CD4-positive, alpha-beta T cell treated with Interleukin-10 for 1 hour (primary cell): Measurements from ENCODE around the gene FANCM.

Experiments used
- DNase-seq: peaks from one replicate; pipeline ENCODE4 v3.0.0-alpha.2; 2020

Gene FANCM

DNA sequence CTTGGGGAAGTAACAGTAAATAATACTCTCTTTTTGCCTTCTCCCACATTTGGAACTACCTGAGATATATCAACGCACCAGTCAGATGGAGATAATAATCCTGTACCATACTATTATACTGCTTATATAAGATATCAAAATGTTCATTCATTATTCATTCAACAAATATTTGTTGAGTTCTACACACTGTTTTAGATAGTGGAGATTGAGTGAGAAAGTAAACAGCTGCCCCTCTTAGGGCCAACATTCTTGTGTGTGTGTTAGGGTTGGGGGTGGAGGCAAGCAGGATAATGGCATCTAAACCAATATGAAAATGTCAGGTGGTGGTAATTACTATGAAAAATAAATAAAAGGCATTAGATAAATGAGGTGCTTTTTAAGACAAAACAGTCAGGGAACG is 103.3 kb downstream of the FANCM start:
- no peak for DNase-seq

DNA sequence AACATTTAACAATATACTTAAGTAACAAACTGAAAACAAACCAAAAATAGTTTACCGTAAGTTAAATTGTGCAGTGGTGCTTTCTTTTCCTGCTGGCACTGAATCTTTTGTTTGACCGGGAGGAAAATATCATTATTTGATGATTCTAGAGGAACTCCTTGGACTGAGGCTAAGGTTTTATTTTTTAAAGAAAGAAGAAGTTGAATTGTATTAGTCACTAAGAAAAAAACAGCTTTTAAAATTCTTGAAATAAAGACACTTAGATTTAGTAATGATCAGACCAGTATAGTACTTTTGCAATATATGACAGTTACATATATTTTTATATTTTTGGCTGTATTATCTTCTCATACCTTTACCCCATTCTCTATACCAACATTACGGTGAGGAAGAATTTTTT is 107.0 kb downstream of the FANCM start:
- DNase-seq = no peak

DNA sequence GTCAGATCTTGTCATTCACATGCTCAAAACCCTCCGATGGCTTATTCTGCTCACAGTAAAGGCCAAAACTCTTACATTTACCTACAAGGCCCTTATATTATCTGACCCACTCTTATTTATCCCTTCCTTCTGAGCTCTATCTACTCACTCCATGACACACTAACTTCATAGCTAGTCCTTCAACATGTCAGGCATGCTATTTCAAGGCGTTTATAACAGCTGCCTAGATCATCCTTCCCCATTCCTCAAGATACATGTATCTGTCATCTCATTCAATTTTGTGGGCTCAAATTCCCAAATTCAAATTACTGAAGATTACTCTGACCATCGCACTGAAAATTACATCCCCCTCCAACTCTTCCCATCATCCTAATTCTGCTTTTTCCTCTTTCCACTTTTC is 110.4 kb downstream of the FANCM start:
- DNase-seq = no peak

- no peak for DNase-seq
These were observed 111.0 kb downstream of the FANCM start for GRCh38 chr14:45246691-45247090.

- DNase-seq = no peak
These were observed 111.7 kb downstream of the FANCM start for GRCh38 chr14:45247427-45247826.

DNA sequence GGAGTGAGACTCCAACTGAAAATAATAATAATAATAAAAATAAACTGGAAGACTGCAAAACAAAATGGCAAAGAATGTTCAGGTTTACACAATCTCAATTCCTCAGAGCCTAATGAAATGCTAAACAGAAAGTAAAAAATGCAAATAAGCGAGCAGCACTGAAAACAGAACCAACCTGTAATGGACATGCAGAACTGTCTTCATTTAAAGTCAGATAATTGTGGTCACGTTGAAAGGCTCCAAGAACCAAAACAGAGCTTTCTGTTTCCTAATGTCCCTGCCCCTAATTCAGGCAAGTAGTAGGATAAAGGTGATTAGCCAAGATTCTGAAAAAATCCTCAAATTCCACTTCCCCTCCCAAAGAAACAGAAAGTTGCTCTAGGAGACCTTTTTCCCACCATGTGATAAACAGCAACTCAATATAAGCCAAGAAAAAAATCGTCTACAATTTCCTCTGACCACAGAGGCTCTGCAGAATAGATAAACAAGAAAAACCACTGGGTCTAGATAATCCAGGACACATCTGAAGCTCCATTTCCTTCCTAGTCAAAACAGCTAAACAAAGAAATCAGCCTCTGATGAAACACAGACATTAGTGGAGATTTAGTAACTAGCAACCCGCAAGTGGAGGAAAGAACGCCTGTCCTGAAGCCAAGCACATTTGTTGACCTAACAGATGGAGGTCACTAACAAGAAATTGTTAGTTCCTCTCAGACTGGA is 114.3 kb downstream of the FANCM start:
- DNase-seq = peak; percentile 24
